HL-60 (cell line): ENCODE measurements around the gene FH.

ENCODE experiments used
- CTCF ChIP-seq: IDR thresholded peaks from one replicate; pipeline ENCODE4 v1.5.1; 2011; ENCODE audit warnings: low read length, control low read depth, inconsistent platforms; ENCODE audit not compliant: insufficient read depth
- GABPA ChIP-seq: IDR thresholded peaks from 2 replicates; pipeline ENCODE4 v1.6.1; 2012; ENCODE audit warnings: low read depth
- REST ChIP-seq: IDR thresholded peaks from 2 replicates; pipeline ENCODE4 v1.6.1; 2012; ENCODE audit warnings: low read depth; ENCODE audit not compliant: insufficient replicate concordance

GRCh38 chr1:241557551-241558193 lies 38.1 kb upstream of the FH start:
- TF ChIP-seq CTCF (no peak), REST (no peak), GABPA (no peak)
